GM12874 (cell line): ENCODE measurements around the gene LDHD.

Experiments
- CTCF ChIP-seq: IDR thresholded peaks from 2 replicates; pipeline ENCODE4 v1.5.1; 2011; ENCODE audit warnings: low read depth, mild to moderate bottlenecking, control low read depth, low read length, moderate library complexity; ENCODE audit not compliant: insufficient read depth

LDHD gene

GRCh38 chr16:75078886-75079285, 37.7 kb downstream of the LDHD start:
- no peak for TF ChIP-seq CTCF

GRCh38 chr16:75075688-75076268, 40.8 kb downstream of the LDHD start:
- no peak for TF ChIP-seq CTCF

- TF ChIP-seq CTCF, result no peak
These were observed 41.5 kb downstream of the LDHD start for GRCh38 chr16:75074920-75075687.

- no peak for TF ChIP-seq CTCF
These were observed 42.2 kb downstream of the LDHD start for GRCh38 chr16:75074304-75074793.

- TF ChIP-seq CTCF, result no peak
These were observed 42.9 kb downstream of the LDHD start for GRCh38 chr16:75073545-75074303.

- no peak for TF ChIP-seq CTCF
These were observed 44.2 kb downstream of the LDHD start for GRCh38 chr16:75072239-75072947.

- no peak for TF ChIP-seq CTCF
These were observed 45.0 kb downstream of the LDHD start for GRCh38 chr16:75071621-75072020.
